Measurements from ENCODE around the gene NAA15. TPM values are rescaled to one million over a fixed set of nuclear protein-coding genes. Genes with fewer than 3 reads are reported as not detected.

The NAA15 gene
- 29.5 and 38.4 TPM in 2 replicates for total RNA-seq

GRCh38 chr4:139301113-139301820 is at the start of gene NAA15:
NAA15 (plus strand) TSS chr4:139301505; CDS start chr4:139301778, 273 bp downstream.

GRCh38 chr4:139279760-139280620 is 21.3 kb upstream of the NAA15 start, which contains the start of gene MGARP:
MGARP (minus strand) TSS chr4:139280225; CDS start chr4:139280158, 67 bp downstream.

GRCh38 chr4:139301821-139302611 is 711 bp downstream of the NAA15 start, which contains the start of gene NDUFC1:
NDUFC1 (minus strand) TSS chr4:139302477; CDS start chr4:139295798, 6,679 bp downstream.

GRCh38 chr4:139454111-139455045 is 153.1 kb downstream of the NAA15 start, which contains the start of gene RAB33B:
RAB33B (plus strand) TSS chr4:139454121; CDS start chr4:139454196, 75 bp downstream.

Other genes starting within 250 kb of the NAA15 start
- gene ELF2, start 124.3 kb upstream of the NAA15 start, total RNA-seq, result 10.4 and 16.3 TPM in 2 replicates
- 0.37 and 0.49 TPM in 2 replicates for gene MGARP, start 21.3 kb upstream of the NAA15 start, total RNA-seq
- 57.5 and 77.5 TPM in 2 replicates for gene NDUFC1, start 972 bp downstream of the NAA15 start, total RNA-seq
- gene RAB33B, start 152.6 kb downstream of the NAA15 start, total RNA-seq, result 3.9 and 6.2 TPM in 2 replicates

Measured in airway epithelial cell (primary cell).